Suprapubic skin (tissue), 4 donors: Measurements from ENCODE around the gene COX4I1. TPM values are rescaled to one million over a fixed set of nuclear protein-coding genes. Genes with fewer than 3 reads are reported as not detected.
"Not testable (repeated sequence)": the region's sequence is repeated elsewhere in the genome, so short reads cannot be mapped to it uniquely, and the experiment has no call there.

Source experiments
- DNase-seq, 2 donors: peaks; one replicate each; pipeline ENCODE4 v3.0.0-alpha.2; 2019; ENCODE audit warnings: low spot score in 2 of 2
- H3K27ac ChIP-seq: fragments of 200-600 bp; sonication (generic); one replicate; pipeline ENCODE4 v1.5.1; 2019
- H3K27me3 ChIP-seq: fragments of 200-600 bp; sonication (generic); one replicate; pipeline ENCODE4 v1.5.1; 2019
- H3K36me3 ChIP-seq: fragments of 200-600 bp; sonication (generic); one replicate; pipeline ENCODE4 v1.5.1; 2019
- H3K4me1 ChIP-seq: fragments of 200-600 bp; sonication (generic); one replicate; pipeline ENCODE4 v1.5.1; 2019
- H3K4me3 ChIP-seq: fragments of 200-600 bp; sonication (generic); one replicate; pipeline ENCODE4 v1.5.1; 2019; ENCODE audit warnings: mild to moderate bottlenecking
- H3K9me3 ChIP-seq: fragments of 200-600 bp; sonication (generic); one replicate; pipeline ENCODE4 v1.5.1; 2019
- EP300 ChIP-seq: sonication (generic); formaldehyde crosslinking; IDR thresholded peaks from one replicate; pipeline ENCODE4 v1.6.1; 2017; ENCODE audit warnings: antibody characterized with exemption
- POLR2A ChIP-seq, 2 donors: fragments of 450-650 bp; IDR thresholded peaks; one replicate each; pipeline ENCODE4 v1.6.1; 2017; ENCODE audit warnings: antibody characterized with exemption in 2 of 2, mild to moderate bottlenecking in 2 of 2, moderate library complexity in 2 of 2
- POLR2AphosphoS5 ChIP-seq, 3 donors: sonication (generic); formaldehyde crosslinking; IDR thresholded peaks; one replicate each; pipeline ENCODE4 v1.6.1; 2017; ENCODE audit warnings: antibody characterized with exemption in 3 of 3
- WGBS: methylation state at CpG from one replicate; pipeline ENCODE4 v1.1.5; 2018; 5-methylcytosine and 5-hydroxymethylcytosine counted together
- total RNA-seq, 4 donors: library from RNA; depleted of rRNA; stranded (reverse); fragments of >200 nt; gene quantifications; one replicate each; pipeline ENCODE4 v1.1.0, GENCODE V29; 2016
- TF ChIP-seq, protein P1 (sequence below), 2 donors: fragments of 200-600 bp in 1 of 2; fragments of 450-650 bp in 1 of 2; sonication (generic) in 1 of 2; IDR thresholded peaks; one replicate each; pipeline ENCODE4 v1.5.1; 2016 to 2019; ENCODE audit warnings: antibody characterized with exemption in 2 of 2, mild to moderate bottlenecking in 1 of 2, moderate library complexity in 1 of 2

The COX4I1 gene
- total RNA-seq, 4 donors from 2014 or later, result 369 to 505 (median 459) TPM

DNA sequence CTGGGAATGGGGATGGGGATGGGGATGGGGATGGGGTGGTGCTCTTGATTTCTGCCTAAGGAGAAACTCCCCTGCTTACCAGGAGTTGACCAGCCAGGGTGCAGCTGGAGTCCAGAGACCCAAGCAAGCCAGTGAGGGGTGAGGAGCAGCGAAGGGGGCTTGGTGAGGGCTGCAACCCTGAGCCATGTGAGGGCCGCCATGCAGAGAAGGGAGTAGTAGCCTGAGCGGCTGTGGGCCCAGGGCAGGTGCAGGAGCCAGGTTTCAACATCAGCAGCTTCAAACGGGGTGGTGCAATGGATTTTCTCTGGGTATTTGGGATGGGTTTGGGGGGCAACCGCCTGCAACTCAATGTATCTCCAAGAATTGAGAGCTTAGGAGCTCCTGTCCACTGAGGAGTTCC lies 35.2 kb downstream of the COX4I1 start:
- peaks cover 72% of the 10 kb centered on the region for H3K27me3 ChIP-seq
- 87% methylated on average over 4 of the region's 5 CpGs for WGBS
- no peak for DNase-seq
- H3K4me3 ChIP-seq, result no peak overlapping the region
- H3K9me3 ChIP-seq, result no peaks in the 10 kb centered on the region
- no peaks in the 10 kb centered on the region for H3K36me3 ChIP-seq
- TF ChIP-seq POLR2A (IDR thresholded peaks at IDR 0.05) (no peak), POLR2AphosphoS5 (IDR thresholded peaks at IDR 0.05) (no peak), EP300 (no peak)
- TF ChIP-seq, protein P1, sequence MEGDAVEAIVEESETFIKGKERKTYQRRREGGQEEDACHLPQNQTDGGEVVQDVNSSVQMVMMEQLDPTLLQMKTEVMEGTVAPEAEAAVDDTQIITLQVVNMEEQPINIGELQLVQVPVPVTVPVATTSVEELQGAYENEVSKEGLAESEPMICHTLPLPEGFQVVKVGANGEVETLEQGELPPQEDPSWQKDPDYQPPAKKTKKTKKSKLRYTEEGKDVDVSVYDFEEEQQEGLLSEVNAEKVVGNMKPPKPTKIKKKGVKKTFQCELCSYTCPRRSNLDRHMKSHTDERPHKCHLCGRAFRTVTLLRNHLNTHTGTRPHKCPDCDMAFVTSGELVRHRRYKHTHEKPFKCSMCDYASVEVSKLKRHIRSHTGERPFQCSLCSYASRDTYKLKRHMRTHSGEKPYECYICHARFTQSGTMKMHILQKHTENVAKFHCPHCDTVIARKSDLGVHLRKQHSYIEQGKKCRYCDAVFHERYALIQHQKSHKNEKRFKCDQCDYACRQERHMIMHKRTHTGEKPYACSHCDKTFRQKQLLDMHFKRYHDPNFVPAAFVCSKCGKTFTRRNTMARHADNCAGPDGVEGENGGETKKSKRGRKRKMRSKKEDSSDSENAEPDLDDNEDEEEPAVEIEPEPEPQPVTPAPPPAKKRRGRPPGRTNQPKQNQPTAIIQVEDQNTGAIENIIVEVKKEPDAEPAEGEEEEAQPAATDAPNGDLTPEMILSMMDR (IDR thresholded peaks at IDR 0.05), result no peak
- no peaks in the 10 kb centered on the region for H3K4me1 ChIP-seq
- H3K27ac ChIP-seq, result no peak overlapping the region

DNA sequence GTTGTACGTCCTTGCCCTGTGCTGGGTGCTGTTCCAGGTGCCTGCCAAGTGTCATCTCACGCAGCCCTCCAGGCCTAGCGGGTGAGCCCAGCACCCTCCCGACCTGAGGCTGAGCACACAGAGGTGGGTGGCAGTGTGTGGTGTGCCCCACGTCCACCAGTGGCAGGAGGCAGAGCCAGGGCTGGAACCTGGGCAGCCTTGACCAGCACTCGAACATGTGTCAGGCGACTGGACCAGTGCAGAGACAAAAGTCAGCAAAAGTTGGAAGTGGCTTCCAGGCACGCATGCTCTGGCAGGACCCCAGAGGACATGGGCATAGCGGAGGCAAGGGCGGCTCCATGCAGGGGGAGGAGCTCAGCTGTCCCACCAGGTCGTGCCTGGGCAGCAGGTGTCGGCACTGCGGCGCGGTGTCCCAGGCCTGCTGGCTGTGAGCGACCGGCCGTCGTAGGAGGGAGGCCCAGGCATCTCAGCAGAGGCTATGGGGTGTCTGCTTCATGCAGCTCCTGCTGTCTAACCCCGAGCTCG lies 35.8 kb downstream of the COX4I1 start:
- 73% methylated on average over 9 of the region's 21 CpGs for WGBS
- peaks cover 72% of the 10 kb centered on the region for H3K27me3 ChIP-seq

DNA sequence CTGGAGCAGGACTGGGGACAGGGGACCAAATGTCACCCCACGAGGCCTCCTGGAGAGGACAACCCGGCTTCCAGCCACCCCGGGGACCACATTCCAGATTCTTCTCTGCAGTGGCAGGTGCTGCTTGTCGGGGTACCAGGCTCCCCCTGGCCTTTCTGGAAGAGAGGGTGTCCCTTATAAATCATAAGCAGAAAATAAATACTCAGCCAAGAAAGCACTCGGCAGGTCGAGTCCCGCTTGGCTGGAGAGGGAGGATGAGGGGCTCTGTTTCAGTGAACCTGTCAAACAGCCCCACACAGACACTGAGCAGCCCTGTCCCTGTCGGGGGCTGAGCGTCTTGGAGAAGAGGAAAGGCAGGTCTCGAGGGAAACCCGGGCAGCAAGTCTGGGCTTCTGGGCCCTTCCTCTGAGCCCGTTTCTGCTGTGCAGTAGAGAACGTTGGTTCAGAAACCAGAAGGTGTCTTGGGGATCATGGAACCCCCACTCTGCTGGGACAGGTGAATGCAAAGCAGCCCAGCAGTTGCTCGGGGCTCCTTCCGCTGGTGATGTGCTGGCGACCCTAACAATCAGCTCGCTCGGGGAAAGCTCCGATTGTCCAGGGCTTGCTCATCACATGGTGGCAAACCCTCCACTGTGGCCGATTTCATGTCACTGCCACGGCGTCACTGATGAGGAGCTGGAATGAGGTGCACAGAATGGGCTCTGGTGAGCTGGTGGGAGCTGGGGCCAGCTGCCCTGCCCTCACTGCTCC lies 36.6 kb downstream of the COX4I1 start:
- 47% methylated on average over 13 of the region's 22 CpGs for WGBS
- no peak for TF ChIP-seq POLR2AphosphoS5 (IDR thresholded peaks at IDR 0.05)
- TF ChIP-seq, protein P1 (IDR thresholded peaks at IDR 0.05), result no peak
- TF ChIP-seq EP300, result no peak
- no peak for TF ChIP-seq POLR2A (IDR thresholded peaks at IDR 0.05)
- Histone ChIP-seq H3K27me3 (peaks cover 79% of the 10 kb centered on the region), H3K4me3 (no peak overlapping the region), H3K9me3 (no peaks in the 10 kb centered on the region), H3K36me3 (no peaks in the 10 kb centered on the region), H3K4me1 (no peaks in the 10 kb centered on the region), H3K27ac (no peak overlapping the region)
- DNase-seq, result no peak

More for the DNA sequence above, 35.8 kb downstream of the COX4I1 start:
- H3K27ac ChIP-seq, result no peak overlapping the region
- H3K4me3 ChIP-seq, result no peak overlapping the region
- no peak for DNase-seq
- TF ChIP-seq, protein P1 (IDR thresholded peaks at IDR 0.05), result no peak
- TF ChIP-seq POLR2A (IDR thresholded peaks at IDR 0.05) (no peak), POLR2AphosphoS5 (IDR thresholded peaks at IDR 0.05) (no peak), EP300 (no peak)
- no peaks in the 10 kb centered on the region for H3K36me3 ChIP-seq
- no peaks in the 10 kb centered on the region for H3K9me3 ChIP-seq
- H3K4me1 ChIP-seq, result no peaks in the 10 kb centered on the region

DNA sequence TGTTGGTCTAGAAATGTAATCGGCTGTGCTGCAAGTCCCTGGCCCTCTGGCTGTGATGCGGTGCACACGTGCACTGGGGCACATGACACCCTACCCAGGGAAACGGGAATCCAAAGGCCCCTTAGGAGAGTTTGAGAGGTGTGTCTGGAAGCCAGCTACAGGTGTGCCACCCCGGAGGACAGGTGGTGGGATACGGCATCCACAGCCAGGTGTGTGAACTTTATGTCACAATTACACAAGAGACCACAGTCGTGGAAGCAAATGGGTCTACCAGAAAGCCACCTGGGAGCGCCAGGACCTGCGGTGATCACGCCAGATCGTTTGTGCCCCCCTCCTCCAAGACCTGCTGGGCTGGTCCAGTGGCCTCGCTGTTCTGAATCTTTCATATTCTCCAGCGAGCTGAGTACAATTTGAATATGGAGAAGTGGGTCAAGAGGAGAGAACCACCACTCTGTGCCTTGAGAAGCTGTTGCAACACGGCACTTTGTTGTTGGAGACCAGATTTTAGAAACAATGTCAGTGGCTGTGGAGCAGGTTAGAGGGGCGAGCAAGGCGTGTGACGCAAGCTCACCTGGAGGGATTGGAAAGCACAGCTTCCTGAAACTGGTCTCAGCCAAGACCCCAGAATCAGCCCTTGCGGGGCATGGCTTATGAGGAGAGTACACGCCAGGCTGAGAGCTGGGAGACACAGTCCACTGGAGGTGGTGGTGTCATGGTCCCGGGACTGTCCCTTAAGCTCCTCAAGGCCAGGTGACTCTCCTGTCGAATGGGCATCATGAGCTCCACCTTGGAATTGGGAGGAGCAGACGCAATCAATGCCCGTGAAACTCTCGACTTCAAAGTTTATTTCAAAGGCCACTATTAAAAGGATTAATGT lies 37.4 kb downstream of the COX4I1 start:
- H3K4me1 ChIP-seq, result no peaks in the 10 kb centered on the region
- H3K27ac ChIP-seq, result no peak overlapping the region
- no peak overlapping the region for H3K4me3 ChIP-seq
- no peak for TF ChIP-seq POLR2AphosphoS5 (IDR thresholded peaks at IDR 0.05)
- H3K27me3 ChIP-seq, result peaks cover 75% of the 10 kb centered on the region
- DNase-seq, result no peak
- 64% methylated on average over 23 of the region's 24 CpGs for WGBS
- no peaks in the 10 kb centered on the region for H3K9me3 ChIP-seq
- no peaks in the 10 kb centered on the region for H3K36me3 ChIP-seq

DNA sequence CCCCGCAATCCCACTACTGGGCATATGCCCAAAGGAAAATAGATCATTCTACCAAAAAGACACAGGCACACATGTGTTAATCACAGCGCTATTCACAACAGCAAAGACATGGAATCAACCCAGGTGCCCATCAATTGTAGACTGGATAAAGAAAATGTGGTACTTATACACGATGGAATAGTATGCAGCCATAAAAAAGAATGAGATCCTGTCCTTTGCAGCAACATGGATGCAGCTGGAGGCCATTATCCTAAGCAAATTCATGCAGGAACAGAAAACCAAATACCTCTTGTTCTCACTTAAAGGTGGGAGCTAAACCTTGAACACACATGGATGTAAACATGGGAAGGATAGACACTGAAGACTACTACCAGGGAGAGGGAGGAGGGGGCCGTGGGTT lies 38.2 kb downstream of the COX4I1 start:
- H3K4me1 ChIP-seq, H3K36me3 ChIP-seq, H3K27ac ChIP-seq, DNase-seq, H3K9me3 ChIP-seq, H3K4me3 ChIP-seq: not testable (repeated sequence)
- H3K27me3 ChIP-seq, result peaks cover 68% of the 10 kb centered on the region
- WGBS, result 96% methylated on average over 4 of the region's 4 CpGs

DNA sequence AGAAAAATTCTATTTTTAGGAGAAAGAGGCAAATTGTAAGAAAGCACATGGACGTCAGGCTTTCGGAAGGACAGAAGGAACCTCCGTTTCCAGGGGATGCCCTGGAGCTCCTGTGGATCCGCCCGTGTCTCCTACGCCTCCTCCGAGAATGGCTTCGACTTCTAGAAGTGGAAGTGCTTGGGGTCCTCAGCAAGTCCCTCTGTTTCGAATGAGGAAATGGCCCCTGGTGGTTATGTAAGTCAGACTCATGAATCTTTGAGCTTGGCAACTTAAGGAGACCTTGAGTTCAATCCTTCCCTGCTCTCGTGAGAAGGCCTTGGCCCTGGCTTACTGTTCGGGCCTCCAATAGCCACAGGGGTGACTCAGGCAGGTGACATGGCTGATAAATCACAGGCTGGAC lies 38.9 kb downstream of the COX4I1 start:
- Histone ChIP-seq H3K27me3 (peaks cover 61% of the 10 kb centered on the region), H3K4me3 (no peak overlapping the region), H3K36me3 (no peaks in the 10 kb centered on the region), H3K9me3 (no peaks in the 10 kb centered on the region), H3K27ac (no peak overlapping the region), H3K4me1 (no peaks in the 10 kb centered on the region)
- WGBS, result 78% methylated on average over 11 of the region's 11 CpGs
- DNase-seq, result no peak
- no peak for TF ChIP-seq EP300
- no peak for TF ChIP-seq POLR2AphosphoS5 (IDR thresholded peaks at IDR 0.05)
- no peak for TF ChIP-seq POLR2A (IDR thresholded peaks at IDR 0.05)
- TF ChIP-seq, protein P1 (IDR thresholded peaks at IDR 0.05), result no peak
